T47D (cell line): ENCODE results near the gene KRTAP4-4.
A peak's percentile ranks its signal among the peaks of the same experiment; 100 is the strongest.

Source experiments
- DNase-seq, 2 experiments: peaks; one replicate each; pipeline versions ENCODE4 v3.0.0 to v3.0.0-alpha.2; 2011 to 2012; ENCODE audit warnings: low read depth in 1 of 2, low spot score in 1 of 2
- JUND ChIP-seq: IDR thresholded peaks from 2 replicates; pipeline ENCODE4 v1.6.1; 2012; ENCODE audit warnings: low read depth
- in situ Hi-C: cut with HindIII; loops from 2 replicates; pipeline ENCODE4 v1.10.0; 2016; ENCODE audit warnings: low sequenced_read_pairs, low pct_unique_long_range_greater_than_20kb

The KRTAP4-4 gene

GRCh38 chr17:41116297-41116696 lies 44.3 kb downstream of the KRTAP4-4 start:
- TF ChIP-seq JUND = no peak
- DNase-seq = peak in 1 of 2 experiments; percentile 56
- in situ Hi-C loops = no loop called here

GRCh38 chr17:41111151-41111885 lies 49.2 kb downstream of the KRTAP4-4 start:
- no peak for TF ChIP-seq JUND
- no peak for DNase-seq
- in situ Hi-C loops = no loop called here
